B cell (primary cell): ENCODE measurements around the gene CLDN2. TPM values are rescaled to one million over a fixed set of nuclear protein-coding genes. Genes with fewer than 3 reads are reported as not detected.

Experiments
- ATAC-seq: fragments of 200-7000 bp; cut with Tn5 transposase; one replicate; pipeline ENCODE4 v1.10.0; 2021; ENCODE audit warnings: low read depth, mild to moderate bottlenecking, moderate number of reproducible peaks, moderate library complexity
- CTCF ChIA-PET: fragments of 350-600 bp; sonication (Branson Sonifier 250); formaldehyde crosslinking; loops from one replicate; lab custom pipeline; 2021; ENCODE audit warnings: antibody characterized with exemption, inconsistent platforms; lab: Charles Lee
- POLR2A ChIA-PET: fragments of 350-600 bp; sonication (Branson Sonifier 250); formaldehyde crosslinking; loops from one replicate; lab custom pipeline; 2021; ENCODE audit warnings: antibody characterized with exemption; lab: Charles Lee
- DNase-seq: peaks from one replicate; pipeline ENCODE4 v3.0.0; 2013
- H2AFZ ChIP-seq: 2 replicates; pipeline ENCODE4 v1.6.1; 2012; ENCODE audit warnings: mild to moderate bottlenecking, low read depth, low read length; ENCODE audit not compliant: insufficient read depth, poor library complexity, severe bottlenecking
- H3K27ac ChIP-seq, 2 donors: 1 replicate in 1 of 2; 2 replicates in 1 of 2; pipeline ENCODE4 v1.5.1; 2012 to 2013; ENCODE audit warnings: low read length in 2 of 2, mild to moderate bottlenecking in 2 of 2, moderate library complexity in 1 of 2
- H3K27me3 ChIP-seq, 4 experiments: fragments of 200-600 bp in 1 of 4; sonication (generic) in 1 of 4; replicated peaks in 1 of 4; 1 replicate in 2 of 4; 2 replicates in 2 of 4; pipeline versions ENCODE4 v1.6.1 to v1.7.0; 2013 to 2016; ENCODE audit warnings: low read length in 3 of 4, mild to moderate bottlenecking in 2 of 4, mixed read lengths in 1 of 4, moderate library complexity in 1 of 4; ENCODE audit not compliant: insufficient read depth in 4 of 4, control insufficient read depth in 3 of 4; ENCODE audit errors: control extremely low read depth in 1 of 4
- H3K36me3 ChIP-seq, 2 experiments: replicated peaks in 1 of 2; 1 replicate in 1 of 2; 2 replicates in 1 of 2; pipeline versions ENCODE4 v1.6.1 to v1.7.1; 2013; ENCODE audit warnings: low read length in 1 of 2; ENCODE audit not compliant: insufficient read depth in 2 of 2, control insufficient read depth in 1 of 2; ENCODE audit errors: control extremely low read depth in 1 of 2, extremely low read depth in 1 of 2
- H3K4me1 ChIP-seq, 2 donors: fragments of 200-600 bp in 1 of 2; sonication (generic) in 1 of 2; 1 replicate in 1 of 2; 2 replicates in 1 of 2; pipeline versions ENCODE4 v1.5.1 to v1.6.1; 2013 to 2017; ENCODE audit warnings: low read length in 2 of 2; ENCODE audit not compliant: control insufficient read depth in 2 of 2, insufficient read depth in 2 of 2
- H3K4me2 ChIP-seq: replicated peaks from 2 replicates; pipeline ENCODE3; 2012; ENCODE audit warnings: mild to moderate bottlenecking, low read depth, low read length; ENCODE audit not compliant: poor library complexity, severe bottlenecking
- H3K4me3 ChIP-seq, 5 experiments: fragments of 200-600 bp in 1 of 5; sonication (generic) in 1 of 5; 1 replicate in 3 of 5; 2 replicates in 2 of 5; pipeline versions ENCODE4 v1.5.1 to v1.7.0; 2011 to 2016; ENCODE audit warnings: low read length in 4 of 5, mild to moderate bottlenecking in 4 of 5, low read depth in 2 of 5, control low read depth in 1 of 5, moderate library complexity in 1 of 5; ENCODE audit not compliant: insufficient read depth in 1 of 5; ENCODE audit errors: control extremely low read depth in 1 of 5, extremely low read depth in 1 of 5
- H3K79me2 ChIP-seq: fragments of 200-600 bp; sonication (generic); one replicate; pipeline ENCODE4 v1.6.0; 2016; ENCODE audit warnings: low read length; ENCODE audit not compliant: control insufficient read depth, insufficient read depth
- H3K9ac ChIP-seq: fragments of 200-600 bp; sonication (generic); 2 replicates; pipeline ENCODE4 v1.6.1; 2017; ENCODE audit warnings: mild to moderate bottlenecking, low read length, moderate library complexity
- H3K9me3 ChIP-seq, 3 donors: one replicate each; pipeline versions ENCODE4 v1.6.1 to v1.7.1; 2013; ENCODE audit warnings: low read length in 2 of 3; ENCODE audit not compliant: control insufficient read depth in 2 of 3, insufficient read depth in 1 of 3; ENCODE audit errors: control extremely low read depth in 1 of 3
- H4K20me1 ChIP-seq: 2 replicates; pipeline ENCODE4 v1.6.0; 2012; ENCODE audit warnings: mild to moderate bottlenecking, low read length; ENCODE audit not compliant: insufficient read depth, control insufficient read depth, poor library complexity, severe bottlenecking
- H3K27ac Mint-ChIP-seq: one replicate; pipeline ENCODE4 v1.8.0; 2021; ENCODE audit warnings: mixed read lengths
- H3K27me3 Mint-ChIP-seq: one replicate; pipeline ENCODE4 v1.8.0; 2021; ENCODE audit warnings: mixed read lengths
- H3K4me1 Mint-ChIP-seq: one replicate; pipeline ENCODE4 v1.8.0; 2021; ENCODE audit warnings: mixed read lengths
- H3K4me3 Mint-ChIP-seq: one replicate; pipeline ENCODE4 v1.8.0; 2021; ENCODE audit warnings: mixed read lengths
- H3K9me3 Mint-ChIP-seq: one replicate; pipeline ENCODE4 v1.8.0; 2022; ENCODE audit warnings: mixed read lengths; ENCODE audit not compliant: insufficient read depth
- CTCF ChIP-seq: fragments of 200-600 bp; IDR thresholded peaks from one replicate; pipeline ENCODE4 v1.8.0; 2022; ENCODE audit warnings: antibody characterized with exemption, mild to moderate bottlenecking
- EZH2 ChIP-seq: IDR thresholded peaks from 2 replicates; pipeline ENCODE4 v1.6.1; 2012; ENCODE audit warnings: borderline replicate concordance, low read depth, mild to moderate bottlenecking, moderate library complexity, low read length; ENCODE audit not compliant: insufficient read depth, poor library complexity, severe bottlenecking
- WGBS: methylation state at CpG from one replicate; pipeline ENCODE4 v1.1.5; 2013; ENCODE audit warnings: missing lambda C conversion rate; ENCODE audit not compliant: insufficient coverage; 5-methylcytosine and 5-hydroxymethylcytosine counted together
- intact Hi-C: fragments of 100-400 bp; cut with micrococcal nuclease; formaldehyde crosslinking; loops from one replicate; pipeline ENCODE4 v1.10.0; 2022
- polyA plus RNA-seq: library from polyadenylated mRNA; depleted of rRNA; stranded (reverse); fragments of >200 nt; gene quantifications from 2 replicates; pipeline ENCODE4 v1.2.3, GENCODE V29; 2012
- total RNA-seq, 2 donors: library from RNA; stranded (reverse); fragments of 120-200 nt in 1 of 2; gene quantifications; 1 replicate in 1 of 2; 2 replicates in 1 of 2; pipeline versions ENCODE4 v1.2.3 to v1.2.4, GENCODE V29; 2013 to 2022

Gene CLDN2
- total and polyA plus RNA-seq, 2 donors (not counting 1 experiment from before 2014, with no cell fraction given) = not detected

- DNase-seq (no peak), ATAC-seq (no peak)
- ChIA-PET POLR2A (no interaction called here), CTCF (no interaction called here)
- Histone ChIP-seq H3K4me1 (no peaks in the 10 kb centered on the region), H3K27me3 (no peaks in the 10 kb centered on the region), H4K20me1 (no peaks in the 10 kb centered on the region), H3K79me2 (no peaks in the 10 kb centered on the region), H3K9me3 (no peaks in the 10 kb centered on the region), H3K4me2 (no peak overlapping the region), H3K4me3 (no peak overlapping the region), H3K36me3 (no peaks in the 10 kb centered on the region), H3K9ac (no peak overlapping the region), H2AFZ (no peak overlapping the region), H3K27ac (no peak overlapping the region)
- Mint-ChIP-seq H3K27me3 (no peaks in the 10 kb centered on the region), H3K27ac (no peak overlapping the region), H3K9me3 (no peaks in the 10 kb centered on the region), H3K4me3 (no peak overlapping the region), H3K4me1 (no peaks in the 10 kb centered on the region)
- intact Hi-C loops = no loop called here
- WGBS = 84% methylated on average over 5 of the region's 6 CpGs
- TF ChIP-seq EZH2 (no peak), CTCF (no peak)
Measured at GRCh38 chrX:106906361-106906760, 13.8 kb upstream of the CLDN2 start.

GRCh38 chrX:106912864-106913263 is 7.3 kb upstream of the CLDN2 start:
- no peak overlapping the region for H3K4me3 Mint-ChIP-seq
- DNase-seq (no peak), ATAC-seq (no peak)
- peaks cover 24% of the 10 kb centered on the region for H3K27me3 Mint-ChIP-seq
- intact Hi-C loops = no loop called here
- H3K79me2 ChIP-seq = no peaks in the 10 kb centered on the region
- no peak for TF ChIP-seq CTCF
- no peak for TF ChIP-seq EZH2
- no peaks in the 10 kb centered on the region for H3K36me3 ChIP-seq
- H2AFZ ChIP-seq = no peak overlapping the region
- POLR2A ChIA-PET = no interaction called here
- no peak overlapping the region for H3K4me3 ChIP-seq
- no peak overlapping the region for H3K27ac Mint-ChIP-seq
- H3K9me3 Mint-ChIP-seq = no peaks in the 10 kb centered on the region
- H3K4me1 Mint-ChIP-seq = no peaks in the 10 kb centered on the region
- H3K27me3 ChIP-seq = no peaks in the 10 kb centered on the region
- no peak overlapping the region for H3K9ac ChIP-seq
- no peak overlapping the region for H3K27ac ChIP-seq
- H3K4me2 ChIP-seq = no peak overlapping the region
- WGBS = no CpG with 5 or more reads among the region's 2 CpGs
- H3K9me3 ChIP-seq = no peaks in the 10 kb centered on the region
- CTCF ChIA-PET = interaction anchor here (0.7 kb wide), 2 partner anchors 1133 to 1723 kb away, joined by 3 to 7 read pairs; no protein-coding TSS in a partner anchor
- H3K4me1 ChIP-seq = no peaks in the 10 kb centered on the region
- H4K20me1 ChIP-seq = no peaks in the 10 kb centered on the region
